Keratinocyte (primary cell): ENCODE results near the gene FNIP2.

Source experiments
- CTCF ChIP-seq, 3 experiments: IDR thresholded peaks in 1 of 3; conservative IDR thresholded peaks in 1 of 3; optimal IDR thresholded peaks in 1 of 3; 2 replicates in 2 of 3; 3 replicates in 1 of 3; pipeline versions ENCODE3 to v1.5.1; 2011; ENCODE audit warnings: low read length in 3 of 3, mild to moderate bottlenecking in 3 of 3, moderate library complexity in 2 of 3, control low read depth in 1 of 3, inconsistent platforms in 1 of 3; ENCODE audit not compliant: insufficient read depth in 2 of 3; ENCODE audit errors: extremely low read depth in 1 of 3
- EZH2 ChIP-seq: IDR thresholded peaks from one replicate; pipeline ENCODE4 v1.6.1; 2012; ENCODE audit warnings: inconsistent platforms, mild to moderate bottlenecking, low read length, moderate library complexity

- TF ChIP-seq CTCF (optimal IDR thresholded peaks at IDR 0.05 in 1 of 3, IDR thresholded peaks at IDR 0.05 in 1 of 3, conservative IDR thresholded peaks at IDR 0.05 in 1 of 3; ENCODE audit: extremely low read depth in 1 of 3, insufficient read depth in 2 of 3, low read length in 3 of 3) (no peak), EZH2 (no peak)
Measured at GRCh38 chr4:158811216-158811540, 42.4 kb downstream of the FNIP2 start.
